HG03571 (cell line): ENCODE results near the gene FXYD4.
A peak's percentile ranks its signal among the peaks of the same experiment; 100 is the strongest.

Source experiments
- ATAC-seq: cut with Tn5 transposase; IDR thresholded peaks from one replicate; pipeline ENCODE4 v1.9.1; 2021; ENCODE audit not compliant: unreplicated experiment

FXYD4 gene

GRCh38 chr10:43343126-43343525 is 28.3 kb upstream of the FXYD4 start:
- ATAC-seq, result no peak

- ATAC-seq, result no peak
Observed at GRCh38 chr10:43344051-43344450, 27.4 kb upstream of the FXYD4 start.

- no peak for ATAC-seq
Observed at GRCh38 chr10:43347997-43348396, 23.4 kb upstream of the FXYD4 start.

- peak; percentile 97 for ATAC-seq
Observed at GRCh38 chr10:43348511-43349312, 22.7 kb upstream of the FXYD4 start.

GRCh38 chr10:43350156-43350555 is 21.3 kb upstream of the FXYD4 start:
- no peak for ATAC-seq

GRCh38 chr10:43350686-43351085 is 20.8 kb upstream of the FXYD4 start:
- ATAC-seq, result no peak

- no peak for ATAC-seq
Observed at GRCh38 chr10:43351301-43351700, 20.1 kb upstream of the FXYD4 start.

- ATAC-seq, result no peak
Observed at GRCh38 chr10:43352951-43353350, 18.5 kb upstream of the FXYD4 start.

GRCh38 chr10:43353495-43354329 is 17.7 kb upstream of the FXYD4 start:
- no peak for ATAC-seq

GRCh38 chr10:43354330-43354635 is 17.2 kb upstream of the FXYD4 start:
- ATAC-seq, result no peak

- ATAC-seq, result no peak
Observed at GRCh38 chr10:43354879-43355380, 16.5 kb upstream of the FXYD4 start.

GRCh38 chr10:43355749-43356371 is 15.6 kb upstream of the FXYD4 start:
- ATAC-seq, result no peak

GRCh38 chr10:43360086-43360485 is 11.3 kb upstream of the FXYD4 start:
- ATAC-seq, result no peak

- ATAC-seq, result no peak
Observed at GRCh38 chr10:43361547-43362190, 9.8 kb upstream of the FXYD4 start.

- ATAC-seq, result peak; percentile 91
Observed at GRCh38 chr10:43362191-43362839, 9.1 kb upstream of the FXYD4 start.

GRCh38 chr10:43365001-43365400 is 6.4 kb upstream of the FXYD4 start:
- ATAC-seq, result no peak

GRCh38 chr10:43369921-43370320 is 1.5 kb upstream of the FXYD4 start:
- ATAC-seq, result no peak

GRCh38 chr10:43370671-43371215 is 693 bp upstream of the FXYD4 start:
- ATAC-seq, result no peak

GRCh38 chr10:43372765-43373361 is 1.4 kb downstream of the FXYD4 start:
- no peak for ATAC-seq

- ATAC-seq, result no peak
Observed at GRCh38 chr10:43373461-43373860, 2.0 kb downstream of the FXYD4 start.
